Neural progenitor cell (in vitro differentiated cells): ENCODE results near the gene DHRS3. TPM values are rescaled to one million over a fixed set of nuclear protein-coding genes. Genes with fewer than 3 reads are reported as not detected.

ENCODE experiments used
- DNase-seq: peaks from one replicate; pipeline ENCODE4 v3.0.0-alpha.2; 2016; ENCODE audit warnings: low spot score
- H2AFZ ChIP-seq: fragments of 200-600 bp; sonication (generic); replicated peaks from 2 replicates; pipeline ENCODE4 v1.6.1; 2016; ENCODE audit warnings: antibody characterized with exemption
- H3F3A ChIP-seq: fragments of 200-600 bp; sonication (generic); 2 replicates; pipeline ENCODE4 v1.6.1; 2016; ENCODE audit warnings: antibody characterized with exemption, low read depth
- H3K27ac ChIP-seq: fragments of 200-600 bp; sonication (generic); 2 replicates; pipeline ENCODE4 v1.5.1; 2016; ENCODE audit warnings: mild to moderate bottlenecking
- H3K27me3 ChIP-seq: fragments of 200-600 bp; sonication (generic); 2 replicates; pipeline ENCODE4 v1.6.1; 2016; ENCODE audit warnings: mild to moderate bottlenecking, moderate library complexity
- H3K36me3 ChIP-seq: fragments of 200-600 bp; sonication (generic); 2 replicates; pipeline ENCODE4 v1.5.1; 2016
- H3K4me1 ChIP-seq: fragments of 200-600 bp; sonication (generic); 2 replicates; pipeline ENCODE4 v1.6.1; 2016; ENCODE audit warnings: mixed run types
- H3K4me2 ChIP-seq: fragments of 200-600 bp; sonication (generic); 2 replicates; pipeline ENCODE4 v1.6.1; 2016
- H3K4me3 ChIP-seq: fragments of 200-600 bp; sonication (generic); 2 replicates; pipeline ENCODE4 v1.5.1; 2016
- H3K79me2 ChIP-seq: fragments of 200-600 bp; sonication (generic); 2 replicates; pipeline ENCODE4 v1.6.1; 2016; ENCODE audit warnings: low read depth
- H3K9ac ChIP-seq: fragments of 200-600 bp; sonication (generic); 2 replicates; pipeline ENCODE4 v1.6.1; 2016
- H3K9me3 ChIP-seq: fragments of 200-600 bp; sonication (generic); 2 replicates; pipeline ENCODE4 v1.5.1; 2016; ENCODE audit warnings: low read depth
- H4K20me1 ChIP-seq: fragments of 200-600 bp; sonication (generic); 2 replicates; pipeline ENCODE4 v1.6.1; 2016; ENCODE audit warnings: low read depth
- H3K27ac Mint-ChIP-seq: 3 replicates; pipeline ENCODE4 v1.8.0; 2021; ENCODE audit warnings: mixed read lengths
- H3K27me3 Mint-ChIP-seq: 2 replicates; pipeline ENCODE4 v1.8.0; 2022; ENCODE audit warnings: low read depth, mild to moderate bottlenecking, inconsistent platforms, moderate library complexity, mixed read lengths; ENCODE audit not compliant: insufficient read depth
- H3K36me3 Mint-ChIP-seq: 3 replicates; pipeline ENCODE4 v1.8.0; 2021; ENCODE audit warnings: mixed read lengths
- H3K4me1 Mint-ChIP-seq: 3 replicates; pipeline ENCODE4 v1.8.0; 2021; ENCODE audit warnings: mixed read lengths
- H3K4me3 Mint-ChIP-seq: 3 replicates; pipeline ENCODE4 v1.8.0; 2021; ENCODE audit warnings: mild to moderate bottlenecking, moderate library complexity, mixed read lengths
- H3K9me3 Mint-ChIP-seq: 3 replicates; pipeline ENCODE4 v1.8.0; 2020; ENCODE audit warnings: mixed read lengths
- CTCF ChIP-seq: fragments of 200-600 bp; sonication (generic); IDR thresholded peaks from 2 replicates; pipeline ENCODE4 v1.5.1; 2017; ENCODE audit warnings: antibody characterized with exemption, mild to moderate bottlenecking
- EZH2 ChIP-seq: fragments of 200-600 bp; sonication (generic); IDR thresholded peaks from 2 replicates; pipeline ENCODE4 v1.6.1; 2017; ENCODE audit warnings: antibody characterized with exemption, mild to moderate bottlenecking, moderate library complexity
- EZH2phosphoT487 ChIP-seq: fragments of 200-600 bp; sonication (generic); IDR thresholded peaks from 2 replicates; pipeline ENCODE4 v1.6.1; 2017; ENCODE audit warnings: antibody characterized with exemption
- total RNA-seq: library from RNA; depleted of rRNA; stranded (reverse); fragments of >200 nt; gene quantifications from 2 replicates; pipeline ENCODE4 v1.2.3, GENCODE V29; 2015; ENCODE audit warnings: low replicate concordance

DHRS3 gene
- total RNA-seq, 1 donor from 2014 or later = 4.3 TPM

DNA sequence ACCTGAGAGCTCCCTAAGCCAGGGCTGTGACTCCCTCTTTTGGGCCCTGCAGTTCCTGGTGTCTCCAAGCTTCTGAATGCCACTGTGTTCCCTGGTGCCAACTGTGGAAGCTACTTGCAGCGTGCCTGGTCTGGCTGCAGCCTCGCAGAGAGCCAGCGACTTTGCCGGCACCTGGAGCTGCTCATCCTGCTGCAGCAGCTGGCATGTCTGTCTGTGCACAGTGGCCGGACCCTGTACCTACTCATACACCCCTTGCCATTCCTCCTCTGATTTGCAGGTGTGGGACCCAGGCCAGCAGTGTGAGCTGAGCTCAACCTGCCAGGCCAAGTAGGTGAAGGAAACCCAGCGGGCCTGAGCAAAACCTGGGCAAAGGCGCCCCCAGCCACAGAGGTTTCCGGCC, 13.6 kb upstream of the DHRS3 start:
- H3K4me1 Mint-ChIP-seq = peaks cover 19% of the 10 kb centered on the region
- peaks cover 5% of the 10 kb centered on the region for H3K9me3 Mint-ChIP-seq
- Histone ChIP-seq H3K4me3 (no peak overlapping the region), H3K27ac (no peak overlapping the region), H3K9me3 (no peaks in the 10 kb centered on the region), H3K27me3 (no peaks in the 10 kb centered on the region), H3K9ac (no peak overlapping the region), H4K20me1 (no peaks in the 10 kb centered on the region), H3F3A (peaks cover 24% of the 10 kb centered on the region), H2AFZ (no peak overlapping the region), H3K36me3 (no peaks in the 10 kb centered on the region), H3K4me2 (no peak overlapping the region), H3K79me2 (no peaks in the 10 kb centered on the region), H3K4me1 (peaks cover 27% of the 10 kb centered on the region)
- H3K36me3 Mint-ChIP-seq = no peaks in the 10 kb centered on the region
- TF ChIP-seq EZH2phosphoT487 (no peak), EZH2 (no peak), CTCF (no peak)
- DNase-seq = no peak
- H3K4me3 Mint-ChIP-seq = no peak overlapping the region
- H3K27ac Mint-ChIP-seq = no peak overlapping the region
- H3K27me3 Mint-ChIP-seq = peaks cover 4% of the 10 kb centered on the region

DNA sequence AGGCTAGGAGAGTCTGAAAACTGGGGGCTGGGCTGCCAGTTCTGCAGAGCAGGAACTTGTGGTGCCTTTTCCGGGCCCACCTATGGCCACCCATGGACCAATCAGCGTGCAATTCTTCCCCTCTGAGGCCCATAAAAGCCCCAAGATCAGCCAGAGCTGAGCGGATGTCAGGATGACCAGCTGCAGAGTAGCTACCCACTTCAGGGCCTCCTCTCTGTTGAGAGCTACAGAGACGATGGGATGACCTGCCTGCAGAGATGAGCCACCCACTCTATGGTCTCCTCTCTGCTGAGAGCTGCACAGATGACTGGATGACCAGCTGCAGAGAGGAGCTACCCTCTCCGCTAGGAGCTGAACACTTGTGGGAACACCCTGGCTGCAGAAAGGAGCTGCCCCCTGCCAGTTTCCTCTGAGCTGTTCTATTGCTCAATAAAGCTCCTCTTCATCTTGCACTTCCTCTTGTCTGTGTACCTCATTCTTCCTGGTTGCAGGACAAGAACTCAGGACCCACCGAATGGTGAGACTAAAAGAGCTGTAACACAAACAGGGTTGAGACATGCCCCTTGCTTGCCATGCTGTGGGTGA, 13.0 kb upstream of the DHRS3 start:
- no peak overlapping the region for H3K27ac ChIP-seq
- H3K27me3 ChIP-seq = no peaks in the 10 kb centered on the region
- Mint-ChIP-seq H3K4me1 (peaks cover 22% of the 10 kb centered on the region), H3K4me3 (no peak overlapping the region), H3K27me3 (peaks cover 4% of the 10 kb centered on the region), H3K27ac (no peak overlapping the region), H3K36me3 (no peaks in the 10 kb centered on the region), H3K9me3 (peaks cover 5% of the 10 kb centered on the region)
- peaks cover 25% of the 10 kb centered on the region for H3F3A ChIP-seq
- no peaks in the 10 kb centered on the region for H3K36me3 ChIP-seq
- no peak for TF ChIP-seq EZH2phosphoT487
- no peak for TF ChIP-seq EZH2
- no peaks in the 10 kb centered on the region for H3K9me3 ChIP-seq
- no peak overlapping the region for H3K4me3 ChIP-seq
- no peak overlapping the region for H3K4me2 ChIP-seq
- no peak overlapping the region for H3K9ac ChIP-seq
- DNase-seq = no peak
- H3K4me1 ChIP-seq = peaks cover 22% of the 10 kb centered on the region
- no peak overlapping the region for H2AFZ ChIP-seq
- no peaks in the 10 kb centered on the region for H4K20me1 ChIP-seq
- no peaks in the 10 kb centered on the region for H3K79me2 ChIP-seq

DNA sequence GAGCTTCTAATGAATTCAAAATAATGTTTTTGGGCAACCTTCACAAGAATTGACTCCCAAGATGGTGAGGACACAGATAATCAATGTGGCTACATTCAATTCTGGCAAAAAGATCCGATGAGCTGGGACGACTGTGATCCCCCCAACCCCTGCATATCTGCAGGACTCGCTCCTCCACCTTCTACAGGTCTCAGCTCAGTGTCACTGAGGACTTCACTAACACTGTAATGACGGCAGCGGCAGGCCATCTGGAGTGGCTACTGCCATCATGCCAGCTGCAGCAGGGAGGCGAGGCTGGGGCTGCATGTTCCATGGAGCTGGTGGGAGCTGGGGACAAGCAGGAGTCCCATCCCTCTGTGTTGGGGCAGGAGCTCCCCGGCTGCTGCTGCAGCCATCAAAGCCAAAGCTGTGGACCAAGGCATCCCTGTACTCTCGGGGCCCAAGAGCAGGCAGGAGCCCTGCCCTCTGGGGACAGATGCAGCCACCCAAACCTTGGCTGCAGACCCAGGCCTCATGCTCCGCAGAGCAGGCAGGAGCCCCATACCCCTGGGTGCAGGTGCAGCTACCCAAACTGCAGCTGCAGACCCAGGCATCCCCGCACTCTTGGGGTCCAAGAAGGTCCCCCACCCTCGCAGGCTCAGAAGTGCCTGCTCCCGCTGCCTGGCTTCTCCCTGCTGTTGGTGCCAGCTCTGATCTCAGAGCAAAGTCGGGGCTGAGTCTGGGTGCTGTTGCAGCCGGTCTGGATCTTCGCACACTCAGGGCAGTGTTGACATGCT, 12.2 kb upstream of the DHRS3 start:
- peaks cover 22% of the 10 kb centered on the region for H3K4me1 ChIP-seq
- H3K79me2 ChIP-seq = no peaks in the 10 kb centered on the region
- no peak for DNase-seq
- no peak overlapping the region for H3K4me3 ChIP-seq
- H3K4me3 Mint-ChIP-seq = no peak overlapping the region
- no peaks in the 10 kb centered on the region for H3K9me3 ChIP-seq
- no peak for TF ChIP-seq EZH2
- no peak for TF ChIP-seq EZH2phosphoT487
- no peak for TF ChIP-seq CTCF
- peak overlapping the region; percentile 46 for H3K27ac ChIP-seq
- peaks cover 6% of the 10 kb centered on the region for H3K27me3 Mint-ChIP-seq
- peaks cover 3% of the 10 kb centered on the region for H3K9me3 Mint-ChIP-seq
- no peak overlapping the region for H2AFZ ChIP-seq
- no peak overlapping the region for H3K9ac ChIP-seq
- no peak overlapping the region for H3K27ac Mint-ChIP-seq
- H3K36me3 Mint-ChIP-seq = no peaks in the 10 kb centered on the region
- H3K4me1 Mint-ChIP-seq = peaks cover 22% of the 10 kb centered on the region
- no peaks in the 10 kb centered on the region for H3K36me3 ChIP-seq
- no peaks in the 10 kb centered on the region for H3K27me3 ChIP-seq
- no peaks in the 10 kb centered on the region for H4K20me1 ChIP-seq
- H3F3A ChIP-seq = peaks cover 25% of the 10 kb centered on the region
- H3K4me2 ChIP-seq = peak overlapping the region; percentile 40

- H3K27me3 Mint-ChIP-seq = peaks cover 6% of the 10 kb centered on the region
- Histone ChIP-seq H3K36me3 (no peaks in the 10 kb centered on the region), H3K9ac (no peak overlapping the region), H3K79me2 (no peaks in the 10 kb centered on the region), H3K4me3 (no peak overlapping the region), H3K27me3 (no peaks in the 10 kb centered on the region), H3F3A (peaks cover 25% of the 10 kb centered on the region), H2AFZ (no peak overlapping the region), H3K27ac (peak overlapping the region; percentile 46), H3K4me2 (peak overlapping the region; percentile 40), H3K9me3 (no peaks in the 10 kb centered on the region), H3K4me1 (peaks cover 22% of the 10 kb centered on the region), H4K20me1 (no peaks in the 10 kb centered on the region)
- no peak overlapping the region for H3K4me3 Mint-ChIP-seq
- TF ChIP-seq CTCF (no peak), EZH2phosphoT487 (no peak), EZH2 (no peak)
- no peak overlapping the region for H3K27ac Mint-ChIP-seq
- peaks cover 22% of the 10 kb centered on the region for H3K4me1 Mint-ChIP-seq
- H3K36me3 Mint-ChIP-seq = no peaks in the 10 kb centered on the region
- DNase-seq = peak; percentile 74
- no peaks in the 10 kb centered on the region for H3K9me3 Mint-ChIP-seq
Measured at GRCh38 chr1:12629511-12629956, 11.5 kb upstream of the DHRS3 start.
